SK-N-SH (cell line): ENCODE results near the gene NRBF2. TPM values are rescaled to one million over a fixed set of nuclear protein-coding genes. Genes with fewer than 3 reads are reported as not detected.
A peak's percentile ranks its signal among the peaks of the same experiment; 100 is the strongest.

ENCODE experiments used
- CTCF ChIA-PET: fragments of 300-600, 350-600 bp; formaldehyde crosslinking; extraction: SDS; loops from one replicate; lab custom pipeline; 2021; lab: Yijun Ruan, JAX
- POLR2A ChIA-PET: fragments of 350-600 bp; sonication (Branson Sonifier 250); formaldehyde crosslinking; extraction: SDS; loops from one replicate; lab custom pipeline; 2020; ENCODE audit warnings: antibody characterized with exemption, inconsistent platforms; lab: Yijun Ruan, JAX
- DNase-seq: peaks from one replicate; pipeline ENCODE4 v3.0.0; 2012
- H2AFZ ChIP-seq: fragments of 200-600 bp; sonication (generic); 2 replicates; pipeline ENCODE4 v1.8.1; 2016; ENCODE audit warnings: antibody characterized with exemption, mild to moderate bottlenecking, low read depth
- H3F3A ChIP-seq: fragments of 200-600 bp; sonication (generic); replicated peaks from 2 replicates; pipeline ENCODE3; 2016; ENCODE audit warnings: antibody characterized with exemption, mild to moderate bottlenecking; ENCODE audit not compliant: insufficient read depth
- H3K27ac ChIP-seq, 2 experiments: fragments of 200-500 bp in 1 of 2; fragments of 200-600 bp in 1 of 2; sonication (Bioruptor generic) in 1 of 2; sonication (generic), shearing (Covaris generic) in 1 of 2; 2 replicates each; pipeline versions ENCODE4 v1.5.1 to v1.6.1; 2014 to 2016; ENCODE audit warnings: low read depth in 2 of 2, inconsistent platforms in 1 of 2, low read length in 1 of 2, mild to moderate bottlenecking in 1 of 2, mixed read lengths in 1 of 2
- H3K27me3 ChIP-seq: fragments of 200-600 bp; sonication (generic), shearing (Covaris generic); 2 replicates; pipeline ENCODE4 v1.6.1; 2016; ENCODE audit warnings: mixed run types; ENCODE audit not compliant: insufficient read depth
- H3K36me3 ChIP-seq, 2 experiments: fragments of 200-500 bp in 1 of 2; fragments of 200-600 bp in 1 of 2; sonication (Bioruptor generic) in 1 of 2; sonication (generic) in 1 of 2; replicated peaks in 1 of 2; 2 replicates each; pipeline versions ENCODE3 to v1.5.1; 2014 to 2016; ENCODE audit warnings: low read length in 1 of 2, mild to moderate bottlenecking in 1 of 2; ENCODE audit not compliant: insufficient read depth in 2 of 2, control insufficient read depth in 1 of 2
- H3K4me1 ChIP-seq, 2 experiments: fragments of 200-500 bp in 1 of 2; fragments of 200-600 bp in 1 of 2; sonication (Bioruptor generic) in 1 of 2; sonication (generic), shearing (Covaris generic) in 1 of 2; 2 replicates each; pipeline versions ENCODE4 v1.5.1 to v1.6.1; 2014 to 2016; ENCODE audit warnings: low read depth in 1 of 2, low read length in 1 of 2, mixed run types in 1 of 2; ENCODE audit not compliant: insufficient read depth in 2 of 2, control insufficient read depth in 1 of 2
- H3K4me2 ChIP-seq: fragments of 200-600 bp; sonication (generic), shearing (Covaris generic); 2 replicates; pipeline ENCODE4 v1.6.1; 2017; ENCODE audit warnings: mixed run types
- H3K4me3 ChIP-seq, 2 experiments: fragments of 200-500 bp in 1 of 2; fragments of 200-600 bp in 1 of 2; sonication (Bioruptor generic) in 1 of 2; sonication (generic), shearing (Covaris generic) in 1 of 2; 2 replicates each; pipeline versions ENCODE4 v1.5.1 to v1.8.1; 2014 to 2016; ENCODE audit warnings: low read depth in 2 of 2, inconsistent platforms in 1 of 2, low read length in 1 of 2, mild to moderate bottlenecking in 1 of 2, mixed read lengths in 1 of 2, moderate library complexity in 1 of 2
- H3K79me2 ChIP-seq: fragments of 200-600 bp; sonication (generic); 2 replicates; pipeline ENCODE4 v1.8.1; 2017; ENCODE audit warnings: mild to moderate bottlenecking; ENCODE audit not compliant: insufficient read depth
- H3K9ac ChIP-seq: fragments of 200-600 bp; sonication (generic); 2 replicates; pipeline ENCODE4 v1.6.1; 2017; ENCODE audit warnings: mixed run types
- H3K9me2 ChIP-seq: fragments of 200-600 bp; sonication (generic); 2 replicates; pipeline ENCODE4 v1.6.1; 2017; ENCODE audit warnings: mixed run types
- H3K9me3 ChIP-seq: fragments of 200-600 bp; sonication (generic); 2 replicates; pipeline ENCODE4 v1.6.1; 2017; ENCODE audit warnings: mixed run types, mild to moderate bottlenecking, moderate library complexity
- H4K20me1 ChIP-seq: fragments of 200-600 bp; sonication (generic); 2 replicates; pipeline ENCODE4 v1.6.1; 2017; ENCODE audit warnings: mild to moderate bottlenecking, mixed run types; ENCODE audit not compliant: insufficient read depth
- ELF1 ChIP-seq: IDR thresholded peaks from 2 replicates; pipeline ENCODE4 v1.4.0; 2012
- GABPA ChIP-seq: IDR thresholded peaks from 2 replicates; pipeline ENCODE4 v1.4.0; 2012; ENCODE audit warnings: low read depth, mild to moderate bottlenecking
- MXI1 ChIP-seq: IDR thresholded peaks from 2 replicates; pipeline ENCODE4 v1.6.1; 2012; ENCODE audit warnings: mild to moderate bottlenecking, low read depth, low read length, improper control_type of control experiment
- RAD21 ChIP-seq: IDR thresholded peaks from 2 replicates; pipeline ENCODE4 v1.6.1; 2012; ENCODE audit warnings: mild to moderate bottlenecking, low read length
- RCOR1 ChIP-seq: fragments of 150-350 bp; IDR thresholded peaks from 2 replicates; pipeline ENCODE4 v1.6.1; 2017; ENCODE audit warnings: antibody characterized with exemption, low read length
- RXRA ChIP-seq: IDR thresholded peaks from 2 replicates; pipeline ENCODE4 v1.4.0; 2012; ENCODE audit warnings: low read depth, mild to moderate bottlenecking, borderline replicate concordance
- SMC3 ChIP-seq: IDR thresholded peaks from 2 replicates; pipeline ENCODE4 v1.6.1; 2012; ENCODE audit warnings: low read depth, low read length, improper control_type of control experiment
- TCF12 ChIP-seq: IDR thresholded peaks from 2 replicates; pipeline ENCODE4 v1.4.0; 2012
- TEAD4 ChIP-seq: IDR thresholded peaks from 2 replicates; pipeline ENCODE4 v1.4.0; 2012; ENCODE audit warnings: mild to moderate bottlenecking, borderline replicate concordance; ENCODE audit not compliant: insufficient read depth
- YY1 ChIP-seq: IDR thresholded peaks from 2 replicates; pipeline ENCODE4 v1.4.0; 2012; ENCODE audit warnings: low read depth, mild to moderate bottlenecking
- WGBS: methylation state at CpG from one replicate; pipeline ENCODE4 v1.1.6; 2017; ENCODE audit warnings: low lambda C conversion rate; 5-methylcytosine and 5-hydroxymethylcytosine counted together
- polyA plus RNA-seq, 3 experiments: library from polyadenylated mRNA; depleted of rRNA; stranded (reverse); fragments of >200 nt; gene quantifications; 2 replicates each; pipeline ENCODE4 v1.2.3, GENCODE V29; 2012
- TF ChIP-seq, protein P1 (sequence below): IDR thresholded peaks from 2 replicates; pipeline ENCODE4 v1.6.1; 2012; ENCODE audit warnings: mild to moderate bottlenecking, low read depth, low read length, moderate library complexity
- TF ChIP-seq, protein P2 (sequence below): IDR thresholded peaks from 2 replicates; pipeline ENCODE4 v1.4.0; 2012; ENCODE audit warnings: low read depth, borderline replicate concordance
- TF ChIP-seq, protein P3 (sequence below): fragments of 150-350 bp; IDR thresholded peaks from 2 replicates; pipeline ENCODE4 v1.6.1; 2017; ENCODE audit warnings: antibody characterized with exemption, low read length, low read depth, borderline replicate concordance
- TF ChIP-seq, protein P4 (sequence below): IDR thresholded peaks from 2 replicates; pipeline ENCODE4 v1.4.0; 2012; ENCODE audit warnings: low read depth
- TF ChIP-seq, protein P5 (sequence below): fragments of 150-350 bp; IDR thresholded peaks from 2 replicates; pipeline ENCODE4 v1.6.1; 2016; ENCODE audit warnings: mild to moderate bottlenecking, low read depth, low read length

Gene NRBF2
- polyA plus RNA-seq, 1 of the 3 experiments (the other 2 are of a cell fraction), result 8.9 TPM

DNA sequence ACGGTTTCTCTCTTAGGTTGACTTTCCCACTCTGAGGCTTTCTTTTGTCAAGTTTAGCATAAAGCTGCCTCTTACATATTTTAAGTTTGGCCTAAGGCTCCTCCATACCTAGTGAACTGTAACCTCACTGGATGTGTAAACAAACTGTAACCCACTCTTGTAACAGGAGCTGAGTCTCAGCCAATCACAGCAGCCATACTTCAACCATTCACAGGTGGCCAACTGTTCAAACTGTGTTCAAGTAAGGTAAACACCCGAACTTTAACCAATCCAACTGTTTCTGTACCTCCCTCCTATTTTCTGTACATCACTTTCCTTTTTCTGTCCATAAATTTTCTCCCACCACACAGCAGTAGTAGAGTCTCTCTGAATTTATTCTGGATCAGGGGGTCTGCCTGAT lies 7.7 kb upstream of the NRBF2 start:
- ChIA-PET CTCF (no interaction called here), POLR2A (no interaction called here)
- H3K4me1 ChIP-seq, result 0 out of 4 replicates have a peak, but pooled peaks cover 0 to 2% of the 10 kb centered on the region in 2 experiments
- H3K9ac ChIP-seq, result no peak overlapping the region
- H3K9me3 ChIP-seq, result no peaks in the 10 kb centered on the region
- no peaks in the 10 kb centered on the region for H3K36me3 ChIP-seq
- no peak overlapping the region for H3K4me2 ChIP-seq
- H3F3A ChIP-seq, result no peaks in the 10 kb centered on the region
- no peaks in the 10 kb centered on the region for H4K20me1 ChIP-seq
- H3K9me2 ChIP-seq, result no peaks in the 10 kb centered on the region
- no peaks in the 10 kb centered on the region for H3K79me2 ChIP-seq
- TF ChIP-seq RCOR1, result no peak
- TF ChIP-seq, protein P1, sequence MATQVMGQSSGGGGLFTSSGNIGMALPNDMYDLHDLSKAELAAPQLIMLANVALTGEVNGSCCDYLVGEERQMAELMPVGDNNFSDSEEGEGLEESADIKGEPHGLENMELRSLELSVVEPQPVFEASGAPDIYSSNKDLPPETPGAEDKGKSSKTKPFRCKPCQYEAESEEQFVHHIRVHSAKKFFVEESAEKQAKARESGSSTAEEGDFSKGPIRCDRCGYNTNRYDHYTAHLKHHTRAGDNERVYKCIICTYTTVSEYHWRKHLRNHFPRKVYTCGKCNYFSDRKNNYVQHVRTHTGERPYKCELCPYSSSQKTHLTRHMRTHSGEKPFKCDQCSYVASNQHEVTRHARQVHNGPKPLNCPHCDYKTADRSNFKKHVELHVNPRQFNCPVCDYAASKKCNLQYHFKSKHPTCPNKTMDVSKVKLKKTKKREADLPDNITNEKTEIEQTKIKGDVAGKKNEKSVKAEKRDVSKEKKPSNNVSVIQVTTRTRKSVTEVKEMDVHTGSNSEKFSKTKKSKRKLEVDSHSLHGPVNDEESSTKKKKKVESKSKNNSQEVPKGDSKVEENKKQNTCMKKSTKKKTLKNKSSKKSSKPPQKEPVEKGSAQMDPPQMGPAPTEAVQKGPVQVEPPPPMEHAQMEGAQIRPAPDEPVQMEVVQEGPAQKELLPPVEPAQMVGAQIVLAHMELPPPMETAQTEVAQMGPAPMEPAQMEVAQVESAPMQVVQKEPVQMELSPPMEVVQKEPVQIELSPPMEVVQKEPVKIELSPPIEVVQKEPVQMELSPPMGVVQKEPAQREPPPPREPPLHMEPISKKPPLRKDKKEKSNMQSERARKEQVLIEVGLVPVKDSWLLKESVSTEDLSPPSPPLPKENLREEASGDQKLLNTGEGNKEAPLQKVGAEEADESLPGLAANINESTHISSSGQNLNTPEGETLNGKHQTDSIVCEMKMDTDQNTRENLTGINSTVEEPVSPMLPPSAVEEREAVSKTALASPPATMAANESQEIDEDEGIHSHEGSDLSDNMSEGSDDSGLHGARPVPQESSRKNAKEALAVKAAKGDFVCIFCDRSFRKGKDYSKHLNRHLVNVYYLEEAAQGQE, result no peak
- TF ChIP-seq, protein P2, sequence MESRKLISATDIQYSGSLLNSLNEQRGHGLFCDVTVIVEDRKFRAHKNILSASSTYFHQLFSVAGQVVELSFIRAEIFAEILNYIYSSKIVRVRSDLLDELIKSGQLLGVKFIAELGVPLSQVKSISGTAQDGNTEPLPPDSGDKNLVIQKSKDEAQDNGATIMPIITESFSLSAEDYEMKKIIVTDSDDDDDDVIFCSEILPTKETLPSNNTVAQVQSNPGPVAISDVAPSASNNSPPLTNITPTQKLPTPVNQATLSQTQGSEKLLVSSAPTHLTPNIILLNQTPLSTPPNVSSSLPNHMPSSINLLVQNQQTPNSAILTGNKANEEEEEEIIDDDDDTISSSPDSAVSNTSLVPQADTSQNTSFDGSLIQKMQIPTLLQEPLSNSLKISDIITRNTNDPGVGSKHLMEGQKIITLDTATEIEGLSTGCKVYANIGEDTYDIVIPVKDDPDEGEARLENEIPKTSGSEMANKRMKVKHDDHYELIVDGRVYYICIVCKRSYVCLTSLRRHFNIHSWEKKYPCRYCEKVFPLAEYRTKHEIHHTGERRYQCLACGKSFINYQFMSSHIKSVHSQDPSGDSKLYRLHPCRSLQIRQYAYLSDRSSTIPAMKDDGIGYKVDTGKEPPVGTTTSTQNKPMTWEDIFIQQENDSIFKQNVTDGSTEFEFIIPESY, result no peak
- TF ChIP-seq GABPA, result no peak
- TF ChIP-seq RXRA, result no peak
- TF ChIP-seq TCF12, result no peak
- TF ChIP-seq SMC3, result no peak
- H3K27me3 ChIP-seq, result no peaks in the 10 kb centered on the region
- DNase-seq, result no peak
- H2AFZ ChIP-seq, result no peak overlapping the region
- no peak overlapping the region for H3K27ac ChIP-seq
- no peak overlapping the region for H3K4me3 ChIP-seq
- 56% methylated on average over 2 of the region's 2 CpGs for WGBS

DNA sequence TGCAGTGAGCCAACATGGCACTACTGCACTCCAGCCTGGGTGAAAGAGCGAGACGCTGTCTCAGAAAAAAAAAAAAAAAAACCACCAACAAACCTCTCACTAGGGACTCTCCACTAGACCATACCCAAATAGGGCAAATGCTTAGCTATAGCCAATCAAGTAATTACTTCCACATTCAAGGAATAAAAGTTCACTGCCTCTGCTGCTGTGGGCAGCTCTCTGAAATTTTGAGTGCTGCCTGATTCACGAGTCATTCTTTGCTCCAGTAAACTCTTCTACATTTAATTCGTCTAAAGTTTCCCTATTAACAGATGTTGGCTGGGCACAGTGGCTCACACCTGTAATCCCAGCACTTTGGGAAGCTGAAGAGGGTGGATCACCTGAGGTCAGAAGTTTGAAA lies 4.7 kb upstream of the NRBF2 start:
- H3K4me1 ChIP-seq, result no peaks in the 10 kb centered on the region; a peak in 1 of 4 replicates
- POLR2A ChIA-PET, result no interaction called here
- no peak overlapping the region for H3K4me2 ChIP-seq
- H3F3A ChIP-seq, result no peaks in the 10 kb centered on the region
- H3K4me3 ChIP-seq, result no peak overlapping the region
- H3K9me2 ChIP-seq, result no peaks in the 10 kb centered on the region
- no peak overlapping the region for H3K9ac ChIP-seq
- no peak overlapping the region for H3K27ac ChIP-seq
- no peaks in the 10 kb centered on the region for H3K9me3 ChIP-seq
- H2AFZ ChIP-seq, result 0 out of 2 replicates have a peak overlapping the region, but pooled peaks have one; percentile 16
- H3K27me3 ChIP-seq, result no peaks in the 10 kb centered on the region
- H3K36me3 ChIP-seq, result no peaks in the 10 kb centered on the region
- CTCF ChIA-PET, result interaction anchor here (1.2 kb wide), 1 partner anchor 30 kb away, joined by 4 read pairs; no protein-coding TSS in a partner anchor
- H3K79me2 ChIP-seq, result peaks cover 3% of the 10 kb centered on the region
- H4K20me1 ChIP-seq, result no peaks in the 10 kb centered on the region
- WGBS, result 54% methylated on average over 4 of the region's 4 CpGs
- DNase-seq, result no peak
- no peak for TF ChIP-seq SMC3
- no peak for TF ChIP-seq RAD21
- TF ChIP-seq ELF1, result no peak
- TF ChIP-seq YY1, result no peak
- TF ChIP-seq, protein P3, sequence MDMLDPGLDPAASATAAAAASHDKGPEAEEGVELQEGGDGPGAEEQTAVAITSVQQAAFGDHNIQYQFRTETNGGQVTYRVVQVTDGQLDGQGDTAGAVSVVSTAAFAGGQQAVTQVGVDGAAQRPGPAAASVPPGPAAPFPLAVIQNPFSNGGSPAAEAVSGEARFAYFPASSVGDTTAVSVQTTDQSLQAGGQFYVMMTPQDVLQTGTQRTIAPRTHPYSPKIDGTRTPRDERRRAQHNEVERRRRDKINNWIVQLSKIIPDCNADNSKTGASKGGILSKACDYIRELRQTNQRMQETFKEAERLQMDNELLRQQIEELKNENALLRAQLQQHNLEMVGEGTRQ, result no peak
- TF ChIP-seq, protein P1, result no peak
- TF ChIP-seq RCOR1, result no peak
- TF ChIP-seq, protein P4, sequence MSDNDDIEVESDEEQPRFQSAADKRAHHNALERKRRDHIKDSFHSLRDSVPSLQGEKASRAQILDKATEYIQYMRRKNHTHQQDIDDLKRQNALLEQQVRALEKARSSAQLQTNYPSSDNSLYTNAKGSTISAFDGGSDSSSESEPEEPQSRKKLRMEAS, result no peak
- TF ChIP-seq MXI1, result no peak
- TF ChIP-seq, protein P5, sequence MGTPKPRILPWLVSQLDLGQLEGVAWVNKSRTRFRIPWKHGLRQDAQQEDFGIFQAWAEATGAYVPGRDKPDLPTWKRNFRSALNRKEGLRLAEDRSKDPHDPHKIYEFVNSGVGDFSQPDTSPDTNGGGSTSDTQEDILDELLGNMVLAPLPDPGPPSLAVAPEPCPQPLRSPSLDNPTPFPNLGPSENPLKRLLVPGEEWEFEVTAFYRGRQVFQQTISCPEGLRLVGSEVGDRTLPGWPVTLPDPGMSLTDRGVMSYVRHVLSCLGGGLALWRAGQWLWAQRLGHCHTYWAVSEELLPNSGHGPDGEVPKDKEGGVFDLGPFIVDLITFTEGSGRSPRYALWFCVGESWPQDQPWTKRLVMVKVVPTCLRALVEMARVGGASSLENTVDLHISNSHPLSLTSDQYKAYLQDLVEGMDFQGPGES, result no peak
- no peak for TF ChIP-seq TEAD4
